Right lobe of liver (tissue), 4 donors: ENCODE data around the gene SERINC1.

ENCODE experiments used
- CTCF ChIP-seq, 4 donors: fragments of 200-600 bp in 3 of 4; fragments of 450-650 bp in 1 of 4; IDR thresholded peaks; one replicate each; pipeline versions ENCODE4 v1.5.1 to v1.8.0; 2016 to 2022; ENCODE audit warnings: antibody characterized with exemption in 4 of 4, mild to moderate bottlenecking in 2 of 4
- POLR2A ChIP-seq: fragments of 450-650 bp; IDR thresholded peaks from one replicate; pipeline ENCODE4 v1.6.1; 2017; ENCODE audit warnings: antibody characterized with exemption, mild to moderate bottlenecking
- donor health status: DM: no; HTN: no; CAD: no.
- donor health status: DM: no; HTN: no; CAD: no.
- donor health status: DM: no; HTN: yes; CAD: no.

- TF ChIP-seq CTCF (IDR thresholded peaks at IDR 0.05): no peak
- no peak for TF ChIP-seq POLR2A
Observed at GRCh38 chr6:122445274-122445673, 26.3 kb downstream of the SERINC1 start.
